HG02884 (cell line): ENCODE results near the gene SHE.

Experiments
- ATAC-seq: cut with Tn5 transposase; IDR thresholded peaks from one replicate; pipeline ENCODE4 v1.9.1; 2021; ENCODE audit warnings: mild to moderate bottlenecking, moderate library complexity; ENCODE audit not compliant: unreplicated experiment

Gene SHE

GRCh38 chr1:154453161-154453560 lies 49.1 kb downstream of the SHE start:
- ATAC-seq: no peak

GRCh38 chr1:154448331-154448811 lies 53.8 kb downstream of the SHE start:
- no peak for ATAC-seq

- no peak for ATAC-seq
These were observed 55.4 kb downstream of the SHE start for GRCh38 chr1:154446789-154447188.

GRCh38 chr1:154446292-154446691 lies 55.9 kb downstream of the SHE start:
- no peak for ATAC-seq

GRCh38 chr1:154445040-154445472 lies 57.2 kb downstream of the SHE start:
- ATAC-seq: no peak

- ATAC-seq: no peak
These were observed 58.8 kb downstream of the SHE start for GRCh38 chr1:154443274-154444013.

- no peak for ATAC-seq
These were observed 60.0 kb downstream of the SHE start for GRCh38 chr1:154442006-154442740.

- ATAC-seq: no peak
These were observed 60.8 kb downstream of the SHE start for GRCh38 chr1:154441241-154441888.

- no peak for ATAC-seq
These were observed 62.0 kb downstream of the SHE start for GRCh38 chr1:154440036-154440804.

GRCh38 chr1:154436433-154436832 lies 65.8 kb downstream of the SHE start:
- no peak for ATAC-seq

- no peak for ATAC-seq
These were observed 66.5 kb downstream of the SHE start for GRCh38 chr1:154435599-154436200.

GRCh38 chr1:154434346-154435085 lies 67.7 kb downstream of the SHE start:
- ATAC-seq: no peak

- ATAC-seq: no peak
These were observed 68.9 kb downstream of the SHE start for GRCh38 chr1:154433161-154433764.

GRCh38 chr1:154431586-154432373 lies 70.4 kb downstream of the SHE start:
- no peak for ATAC-seq

GRCh38 chr1:154430903-154431302 lies 71.3 kb downstream of the SHE start:
- ATAC-seq: no peak

GRCh38 chr1:154429841-154430611 lies 72.2 kb downstream of the SHE start:
- ATAC-seq: no peak
